Ovary (tissue), 3 donors: ENCODE data around the gene PSMA2.

Source experiments
- EP300 ChIP-seq: sonication (generic); formaldehyde crosslinking; IDR thresholded peaks from one replicate; pipeline ENCODE4 v1.6.1; 2017; ENCODE audit warnings: antibody characterized with exemption
- POLR2A ChIP-seq: fragments of 450-650 bp; IDR thresholded peaks from one replicate; pipeline ENCODE4 v1.6.1; 2017; ENCODE audit warnings: antibody characterized with exemption, mild to moderate bottlenecking, moderate library complexity
- TF ChIP-seq, protein P1 (sequence below), 3 donors: fragments of 450-650 bp in 2 of 3; fragments of 200-600 bp in 1 of 3; IDR thresholded peaks; one replicate each; pipeline versions ENCODE4 v1.5.1 to v1.8.0; 2016 to 2022; ENCODE audit warnings: antibody characterized with exemption in 3 of 3, mild to moderate bottlenecking in 1 of 3
- donor health status: DM: no; HTN: no; CAD: no.

DNA sequence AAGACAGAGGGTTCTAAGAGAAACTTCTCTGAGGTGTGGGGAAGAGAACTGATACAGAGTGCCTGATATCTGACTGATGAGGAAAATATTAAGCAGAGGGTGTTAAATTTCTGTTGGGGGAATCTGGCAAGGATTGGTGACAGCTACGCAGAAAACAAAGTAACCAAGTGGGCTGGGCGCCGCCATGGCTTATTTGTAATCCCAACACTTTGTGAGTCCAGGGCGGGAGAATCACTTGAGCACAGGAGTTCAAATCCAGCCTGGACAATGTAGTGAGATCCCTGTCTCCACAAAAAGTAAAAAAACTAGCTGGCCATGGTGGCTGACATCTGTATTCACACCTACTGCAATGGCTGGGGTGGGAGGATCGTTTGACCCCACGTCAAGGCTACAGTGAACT lies 18.0 kb downstream of the PSMA2 start:
- TF ChIP-seq, protein P1, sequence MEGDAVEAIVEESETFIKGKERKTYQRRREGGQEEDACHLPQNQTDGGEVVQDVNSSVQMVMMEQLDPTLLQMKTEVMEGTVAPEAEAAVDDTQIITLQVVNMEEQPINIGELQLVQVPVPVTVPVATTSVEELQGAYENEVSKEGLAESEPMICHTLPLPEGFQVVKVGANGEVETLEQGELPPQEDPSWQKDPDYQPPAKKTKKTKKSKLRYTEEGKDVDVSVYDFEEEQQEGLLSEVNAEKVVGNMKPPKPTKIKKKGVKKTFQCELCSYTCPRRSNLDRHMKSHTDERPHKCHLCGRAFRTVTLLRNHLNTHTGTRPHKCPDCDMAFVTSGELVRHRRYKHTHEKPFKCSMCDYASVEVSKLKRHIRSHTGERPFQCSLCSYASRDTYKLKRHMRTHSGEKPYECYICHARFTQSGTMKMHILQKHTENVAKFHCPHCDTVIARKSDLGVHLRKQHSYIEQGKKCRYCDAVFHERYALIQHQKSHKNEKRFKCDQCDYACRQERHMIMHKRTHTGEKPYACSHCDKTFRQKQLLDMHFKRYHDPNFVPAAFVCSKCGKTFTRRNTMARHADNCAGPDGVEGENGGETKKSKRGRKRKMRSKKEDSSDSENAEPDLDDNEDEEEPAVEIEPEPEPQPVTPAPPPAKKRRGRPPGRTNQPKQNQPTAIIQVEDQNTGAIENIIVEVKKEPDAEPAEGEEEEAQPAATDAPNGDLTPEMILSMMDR (IDR thresholded peaks at IDR 0.05): no peak
- TF ChIP-seq POLR2A: no peak
- no peak for TF ChIP-seq EP300
